H1 (cell line): ENCODE measurements around the gene LRP1-AS. TPM values are rescaled to one million over a fixed set of nuclear protein-coding genes. Genes with fewer than 3 reads are reported as not detected.
A peak's percentile ranks its signal among the peaks of the same experiment; 100 is the strongest.

Experiments
- CTCF ChIA-PET: fragments of 300-600 bp; sonication (Branson Sonifier 250); formaldehyde crosslinking; loops from one replicate; lab custom pipeline; 2021; ENCODE audit not compliant: partially characterized antibody; lab: Charles Lee
- POLR2A ChIA-PET: fragments of 300-600 bp; sonication (Branson Sonifier 250); formaldehyde crosslinking; loops from one replicate; lab custom pipeline; 2021; ENCODE audit warnings: inconsistent platforms; ENCODE audit not compliant: partially characterized antibody; lab: Charles Lee
- DNase-seq, 2 experiments: peaks; one replicate each; pipeline versions ENCODE4 v3.0.0 to v3.0.0-alpha.2; 2010 to 2022; ENCODE audit warnings: low spot score in 2 of 2, low read depth in 1 of 2, mixed read lengths in 1 of 2
- FAIRE-seq: peaks from 2 replicates; lab custom pipeline; 2011; peaks lifted over from hg19 to GRCh38; lab: Jason Lieb, UNC
- H2AFZ ChIP-seq: 2 replicates; pipeline ENCODE4 v1.8.1; 2012; ENCODE audit warnings: low read length, inconsistent platforms
- H2AK5ac ChIP-seq: 2 replicates; pipeline ENCODE4 v1.6.1; 2013; ENCODE audit warnings: low read depth, low read length
- H2BK120ac ChIP-seq: replicated peaks from 2 replicates; pipeline ENCODE3; 2013; ENCODE audit warnings: low read depth, low read length, inconsistent platforms
- H2BK12ac ChIP-seq: 2 replicates; pipeline ENCODE4 v1.6.1; 2013; ENCODE audit warnings: low read depth, low read length
- H2BK15ac ChIP-seq: 2 replicates; pipeline ENCODE4 v1.6.1; 2013; ENCODE audit warnings: low read length
- H2BK20ac ChIP-seq: 2 replicates; pipeline ENCODE4 v1.6.1; 2013; ENCODE audit warnings: low read length
- H2BK5ac ChIP-seq: 2 replicates; pipeline ENCODE4 v1.6.1; 2013; ENCODE audit warnings: low read depth, low read length
- H3K14ac ChIP-seq: 2 replicates; pipeline ENCODE4 v1.6.1; 2013; ENCODE audit warnings: inconsistent platforms; ENCODE audit not compliant: insufficient read length
- H3K18ac ChIP-seq: 2 replicates; pipeline ENCODE4 v1.6.1; 2013; ENCODE audit warnings: low read length; ENCODE audit errors: extremely low read depth
- H3K23ac ChIP-seq: 2 replicates; pipeline ENCODE4 v1.6.1; 2013; ENCODE audit warnings: inconsistent platforms; ENCODE audit not compliant: insufficient read length
- H3K23me2 ChIP-seq: 2 replicates; pipeline ENCODE4 v1.6.1; 2013; ENCODE audit warnings: low read depth, low read length
- H3K27ac ChIP-seq: 2 replicates; pipeline ENCODE4 v1.6.1; 2011; ENCODE audit warnings: low read depth, low read length, inconsistent platforms
- H3K27me3 ChIP-seq, 4 experiments: replicated peaks in 1 of 4; 1 replicate in 1 of 4; 2 replicates in 3 of 4; pipeline versions ENCODE4 v1.6.1 to v1.8.1; 2011 to 2013; ENCODE audit warnings: low read length in 3 of 4, mild to moderate bottlenecking in 3 of 4, inconsistent platforms in 2 of 4, mixed read lengths in 2 of 4, moderate library complexity in 1 of 4; ENCODE audit not compliant: control insufficient read depth in 3 of 4, insufficient read depth in 3 of 4; ENCODE audit errors: extremely low read depth in 1 of 4
- H3K36me3 ChIP-seq, 4 experiments: 2 replicates each; pipeline versions ENCODE4 v1.6.1 to v1.8.1; 2011 to 2013; ENCODE audit warnings: mild to moderate bottlenecking in 4 of 4, low read length in 3 of 4, moderate library complexity in 2 of 4, control low read depth in 1 of 4, inconsistent platforms in 1 of 4; ENCODE audit not compliant: insufficient read depth in 4 of 4, control insufficient read depth in 2 of 4
- H3K4ac ChIP-seq: replicated peaks from 2 replicates; pipeline ENCODE3; 2013; ENCODE audit warnings: low read length, low read depth, mixed read lengths, inconsistent platforms; ENCODE audit not compliant: insufficient read length
- H3K4me1 ChIP-seq, 4 experiments: replicated peaks in 1 of 4; 1 replicate in 1 of 4; 2 replicates in 3 of 4; pipeline versions ENCODE4 v1.6.1 to v1.8.1; 2011 to 2013; ENCODE audit warnings: low read length in 3 of 4, inconsistent platforms in 2 of 4, mixed read lengths in 1 of 4; ENCODE audit not compliant: insufficient read depth in 4 of 4, control insufficient read depth in 3 of 4
- H3K4me2 ChIP-seq, 2 experiments: 2 replicates each; pipeline versions ENCODE4 v1.6.1 to v1.8.1; 2011 to 2013; ENCODE audit warnings: low read depth in 2 of 2, low read length in 2 of 2, control low read depth in 1 of 2, inconsistent platforms in 1 of 2, mild to moderate bottlenecking in 1 of 2; ENCODE audit not compliant: insufficient read depth in 1 of 2
- H3K4me3 ChIP-seq, 4 experiments: fragments of 200-600, 300-600 bp in 1 of 4; sonication (generic), shearing (Covaris generic), sonication (Bioruptor Twin) in 1 of 4; 2 replicates each; pipeline versions ENCODE4 v1.5.1 to v1.8.1; 2011 to 2016; ENCODE audit warnings: low read length in 4 of 4, low read depth in 3 of 4, control low read depth in 2 of 4, inconsistent platforms in 2 of 4, mild to moderate bottlenecking in 2 of 4, mixed read lengths in 1 of 4, moderate library complexity in 1 of 4; ENCODE audit not compliant: insufficient read depth in 2 of 4; ENCODE audit errors: extremely low read depth in 1 of 4
- H3K56ac ChIP-seq: replicated peaks from 2 replicates; pipeline ENCODE3; 2013; ENCODE audit warnings: low read depth, mild to moderate bottlenecking, mixed read lengths, low read length, inconsistent platforms; ENCODE audit not compliant: insufficient read length
- H3K79me1 ChIP-seq: 2 replicates; pipeline ENCODE4 v1.6.1; 2013; ENCODE audit warnings: low read depth, low read length, control low read depth
- H3K79me2 ChIP-seq, 2 experiments: 2 replicates each; pipeline versions ENCODE4 v1.6.1 to v1.8.1; 2012 to 2013; ENCODE audit warnings: low read length in 2 of 2, mild to moderate bottlenecking in 2 of 2, inconsistent platforms in 1 of 2; ENCODE audit not compliant: insufficient read depth in 2 of 2, control insufficient read depth in 1 of 2
- H3K9ac ChIP-seq, 4 experiments: replicated peaks in 1 of 4; 1 replicate in 1 of 4; 2 replicates in 3 of 4; pipeline versions ENCODE4 v1.6.1 to v1.8.1; 2011 to 2013; ENCODE audit warnings: low read depth in 3 of 4, low read length in 3 of 4, control low read depth in 2 of 4, mild to moderate bottlenecking in 2 of 4, moderate library complexity in 2 of 4, inconsistent platforms in 1 of 4; ENCODE audit errors: extremely low read depth in 1 of 4
- H3K9me3 ChIP-seq, 2 experiments: 2 replicates each; pipeline versions ENCODE4 v1.6.1 to v1.8.1; 2012 to 2013; ENCODE audit warnings: mild to moderate bottlenecking in 2 of 2, moderate library complexity in 2 of 2, control low read depth in 1 of 2, inconsistent platforms in 1 of 2, low read depth in 1 of 2, low read length in 1 of 2, mixed read lengths in 1 of 2; ENCODE audit not compliant: insufficient read depth in 2 of 2
- H4K20me1 ChIP-seq, 2 experiments: replicated peaks in 1 of 2; 2 replicates each; pipeline versions ENCODE3 to v1.8.1; 2011 to 2013; ENCODE audit warnings: inconsistent platforms in 2 of 2, low read length in 2 of 2, mild to moderate bottlenecking in 1 of 2; ENCODE audit not compliant: insufficient read depth in 2 of 2, control insufficient read depth in 1 of 2
- H4K5ac ChIP-seq: 2 replicates; pipeline ENCODE4 v1.6.1; 2013; ENCODE audit warnings: low read length, low read depth, mixed read lengths, inconsistent platforms; ENCODE audit not compliant: insufficient read length
- H4K8ac ChIP-seq: 2 replicates; pipeline ENCODE4 v1.8.0; 2013; ENCODE audit warnings: mild to moderate bottlenecking, moderate library complexity, low read length, inconsistent platforms; ENCODE audit not compliant: insufficient read depth; ENCODE audit errors: extremely low read depth
- H4K91ac ChIP-seq: replicated peaks from 2 replicates; pipeline ENCODE3; 2013; ENCODE audit warnings: low read length, mixed read lengths, inconsistent platforms; ENCODE audit not compliant: insufficient read length
- CHD1 ChIP-seq: IDR thresholded peaks from 2 replicates; pipeline ENCODE4 v1.6.1; 2012; ENCODE audit warnings: low read depth, low read length, improper control_type of control experiment
- WGBS, 2 experiments: shearing (Covaris generic) in 1 of 2; methylation state at CpG; one replicate each; pipeline versions ENCODE4 v1.1.6 to v1.1.7; 2013 to 2015; ENCODE audit warnings: low lambda C conversion rate in 2 of 2, mixed read lengths in 2 of 2, inconsistent platforms in 1 of 2, low coverage in 1 of 2, missing lambda C conversion rate in 1 of 2; ENCODE audit not compliant: insufficient replicate concordance in 2 of 2, insufficient coverage in 1 of 2, insufficient read length in 1 of 2; ENCODE audit errors: extremely low coverage in 1 of 2, missing lambda C conversion rate in 1 of 2; 5-methylcytosine and 5-hydroxymethylcytosine counted together
- polyA plus RNA-seq, 7 experiments: library from polyadenylated mRNA; depleted of rRNA in 3 of 7; stranded (reverse) in 5 of 7; unstranded in 2 of 7; fragments of >200 nt in 5 of 7; fragments of 200-250 nt in 2 of 7; gene quantifications; 1 replicate in 5 of 7; 2 replicates in 1 of 7; 4 replicates in 1 of 7; pipeline versions ENCODE4 v1.2.1 to v1.2.3, GENCODE V29; 2011 to 2013; ENCODE audit warnings: missing spikeins in 2 of 7, mixed read lengths in 2 of 7
- total RNA-seq: library from RNA; stranded (reverse); fragmentation: NEBNext Ultra II Directional; extraction: Animal tissue kit (Norgen Biotek cat#: 25700); gene quantifications from 2 replicates; pipeline ENCODE4 v1.2.1, GENCODE V29; 2021

Gene LRP1-AS
- total and polyA plus RNA-seq, 2 of the 8 experiments (the other 6 are each of a cell fraction or from before 2014, with no cell fraction given), result not detected

DNA sequence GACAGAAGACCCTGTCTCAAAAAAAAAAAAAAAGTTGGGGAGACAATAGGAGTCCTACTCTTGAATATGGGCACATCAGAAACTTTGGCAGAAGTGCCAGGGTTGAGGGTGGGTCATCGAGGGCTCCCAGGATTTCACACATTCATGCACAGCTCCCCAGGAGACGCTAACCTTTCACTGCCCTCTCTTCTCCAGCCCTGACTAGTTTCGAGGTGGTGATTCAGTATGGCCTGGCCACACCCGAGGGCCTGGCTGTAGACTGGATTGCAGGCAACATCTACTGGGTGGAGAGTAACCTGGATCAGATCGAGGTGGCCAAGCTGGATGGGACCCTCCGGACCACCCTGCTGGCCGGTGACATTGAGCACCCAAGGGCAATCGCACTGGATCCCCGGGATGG lies 29.4 kb upstream of the LRP1-AS start:
- WGBS, 2 experiments, result 93% methylated on average over 9 of the region's 9 CpGs; no CpG with 5 or more reads in 1 of the 2 experiments
- no peaks in the 10 kb centered on the region for H3K9me3 ChIP-seq
- no peak overlapping the region for H3K4me2 ChIP-seq
- H3K4ac ChIP-seq, result no peak overlapping the region
- no peaks in the 10 kb centered on the region for H3K27me3 ChIP-seq
- H3K9ac ChIP-seq, result no peak overlapping the region
- TF ChIP-seq CHD1, result no peak
- H2BK5ac ChIP-seq, result no peak overlapping the region
- H4K20me1 ChIP-seq, result peaks cover 4 to 19% of the 10 kb centered on the region in 2 experiments
- no peak for DNase-seq
- H2BK120ac ChIP-seq, result no peak overlapping the region
- H2AFZ ChIP-seq, result no peak overlapping the region
- H3K18ac ChIP-seq, result no peak overlapping the region
- H2AK5ac ChIP-seq, result no peak overlapping the region
- H3K4me3 ChIP-seq, result no peak overlapping the region
- H3K56ac ChIP-seq, result no peak overlapping the region
- FAIRE-seq, result no peak
- peak overlapping the region; percentile 14; the same call in 1 of the 2 replicates for H4K8ac ChIP-seq
- H3K23me2 ChIP-seq, result no peaks in the 10 kb centered on the region
- no peak overlapping the region for H3K27ac ChIP-seq
- no peak overlapping the region for H4K5ac ChIP-seq
- H2BK20ac ChIP-seq, result no peak overlapping the region
- no peaks in the 10 kb centered on the region for H3K79me2 ChIP-seq
- H3K79me1 ChIP-seq, result no peaks in the 10 kb centered on the region
- H3K4me1 ChIP-seq, result no peaks in the 10 kb centered on the region
- ChIA-PET POLR2A (interaction anchor here (1.2 to 9.9 kb wide), 8 partner anchors 13 to 66 kb away, joined by 3 to 91 read pairs (median 4); partner anchors contain the start of genes SHMT2 and STAT6), CTCF (interaction anchor here (1.1 to 21.9 kb wide), 14 partner anchors 10 to 191 kb away, joined by 3 to 389 read pairs (median 11); partner anchors contain the start of genes LRP1, LRP1-AS, STAT6 and TAC3)
- H2BK12ac ChIP-seq, result no peak overlapping the region
- peaks cover 38 to 68% (median 60%) of the 10 kb centered on the region in 4 experiments for H3K36me3 ChIP-seq
- no peak overlapping the region for H3K23ac ChIP-seq
- H2BK15ac ChIP-seq, result no peak overlapping the region
- H3K14ac ChIP-seq, result no peak overlapping the region
- H4K91ac ChIP-seq, result no peak overlapping the region
